Glomerular visceral epithelial cell (primary cell): Measurements from ENCODE around the gene CRAMP1.
A peak's percentile ranks its signal among the peaks of the same experiment; 100 is the strongest.

Experiments used
- DNase-seq: peaks from one replicate; pipeline ENCODE4 v3.0.0-alpha.2; 2016; ENCODE audit errors: extremely low spot score

CRAMP1 gene

DNA sequence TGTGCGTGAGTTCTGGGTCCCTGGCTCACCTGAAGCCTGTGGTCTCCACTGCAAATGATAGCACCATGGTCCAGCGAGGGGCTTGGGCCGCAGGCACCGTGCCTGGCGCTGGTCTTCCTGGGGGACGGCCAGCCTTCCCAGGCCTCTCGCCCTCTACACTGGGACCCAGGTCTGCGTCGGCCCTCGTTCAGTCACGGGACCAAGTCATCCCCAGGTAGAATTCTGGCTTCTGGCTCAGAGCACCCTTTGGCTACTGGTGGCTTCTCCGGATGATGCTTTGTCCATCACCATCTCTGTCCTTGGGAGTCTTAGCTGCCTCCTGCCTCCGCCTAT, 20.4 kb downstream of the CRAMP1 start:
- DNase-seq, result no peak

DNA sequence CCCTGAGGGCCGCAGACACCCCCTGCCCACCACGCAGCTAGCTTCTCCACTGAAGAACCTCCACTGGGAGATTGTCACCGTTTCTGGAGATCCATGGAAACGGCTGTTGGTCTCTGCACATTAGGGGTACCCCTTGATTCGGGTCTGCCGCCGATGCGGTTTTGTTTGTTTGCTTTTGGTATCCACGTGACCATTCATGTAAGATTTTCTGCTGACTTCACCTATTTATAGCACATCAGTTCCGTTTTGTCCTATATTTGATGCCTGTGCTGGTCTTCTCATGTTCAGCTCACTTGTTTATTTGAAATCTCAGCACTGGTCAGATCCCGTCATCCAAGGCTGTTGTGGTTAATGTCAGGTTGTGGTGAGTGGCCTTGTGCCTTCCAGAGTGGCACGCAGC, 21.1 kb downstream of the CRAMP1 start:
- no peak for DNase-seq

DNA sequence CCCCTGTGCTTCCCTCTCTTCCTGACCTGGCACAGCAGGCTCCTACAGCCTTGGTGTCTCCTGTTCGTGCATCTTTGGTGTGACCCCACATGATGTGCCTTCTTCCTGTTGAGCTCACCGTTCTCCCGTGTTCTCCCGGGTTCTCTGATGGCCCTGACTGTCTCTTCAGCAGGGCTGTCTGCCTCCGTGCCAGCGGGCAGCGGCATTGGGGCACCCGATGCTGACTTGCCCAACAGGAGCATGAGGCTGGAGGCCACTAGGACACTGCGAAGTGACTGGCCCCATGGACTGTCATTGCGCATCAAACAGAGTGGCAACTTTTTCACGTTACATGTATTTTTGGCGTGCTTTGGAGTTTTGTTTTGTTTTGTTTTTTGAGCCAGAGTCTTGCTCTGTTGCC, 22.4 kb downstream of the CRAMP1 start:
- no peak for DNase-seq

DNA sequence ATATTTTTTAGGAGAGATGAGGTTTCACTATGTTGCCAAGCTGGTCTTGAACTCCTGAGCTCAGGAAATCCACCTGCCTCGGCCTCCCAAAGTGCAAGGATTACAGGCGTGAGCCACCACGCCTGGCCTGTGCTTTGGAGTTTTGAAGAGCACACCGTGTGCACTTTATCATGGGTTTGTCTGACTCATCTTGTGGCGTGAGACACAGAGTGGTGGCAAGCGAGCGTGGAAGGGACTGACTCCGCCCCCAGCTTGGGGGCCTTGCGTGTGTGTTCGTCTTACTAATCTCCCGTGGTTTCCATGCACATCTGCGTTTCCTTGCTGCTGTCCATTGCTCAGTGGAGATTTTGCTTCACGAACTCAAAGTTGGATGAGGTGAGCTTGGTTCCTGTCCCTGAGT, 22.9 kb downstream of the CRAMP1 start:
- no peak for DNase-seq

DNA sequence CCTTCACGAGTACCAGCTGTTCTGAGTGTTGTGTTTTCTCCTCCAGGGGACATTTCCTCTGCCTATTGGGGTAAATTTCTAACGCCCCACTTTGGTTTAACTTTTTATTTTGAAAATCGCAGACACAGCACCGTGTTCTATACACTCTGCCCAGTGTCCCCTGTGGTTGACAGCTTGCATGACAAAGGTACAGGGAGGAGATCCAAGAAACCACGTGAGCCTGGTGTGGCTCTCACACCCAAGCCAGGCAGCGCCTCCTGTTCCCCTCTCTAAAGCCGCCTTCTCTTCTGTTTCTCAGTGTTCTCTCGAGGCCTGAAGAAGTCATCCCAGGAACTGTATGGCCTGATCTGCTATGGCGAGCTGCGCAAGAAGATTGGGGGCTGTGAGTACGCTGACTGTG, 25.4 kb downstream of the CRAMP1 start:
- no peak for DNase-seq

DNA sequence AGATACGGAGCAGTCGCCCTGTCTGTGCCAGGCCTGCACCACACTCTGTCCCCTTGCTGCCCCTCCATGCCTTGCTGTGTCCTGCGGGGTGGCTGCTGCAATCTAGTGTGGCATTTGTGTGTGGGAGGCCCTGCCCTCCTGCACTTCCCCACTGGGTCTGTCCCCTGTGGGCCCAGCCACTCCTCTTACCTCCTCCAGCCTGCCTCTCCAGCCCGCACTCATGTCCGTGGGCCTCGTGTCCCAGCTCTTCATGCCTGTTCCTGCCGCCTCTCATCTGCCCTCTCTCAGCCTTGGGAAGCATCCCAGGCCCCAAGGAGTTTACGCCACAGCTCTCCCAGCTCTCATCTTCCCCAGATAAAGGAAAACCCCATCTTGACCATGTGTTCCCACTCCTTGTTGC, 26.6 kb downstream of the CRAMP1 start:
- DNase-seq, result no peak

DNA sequence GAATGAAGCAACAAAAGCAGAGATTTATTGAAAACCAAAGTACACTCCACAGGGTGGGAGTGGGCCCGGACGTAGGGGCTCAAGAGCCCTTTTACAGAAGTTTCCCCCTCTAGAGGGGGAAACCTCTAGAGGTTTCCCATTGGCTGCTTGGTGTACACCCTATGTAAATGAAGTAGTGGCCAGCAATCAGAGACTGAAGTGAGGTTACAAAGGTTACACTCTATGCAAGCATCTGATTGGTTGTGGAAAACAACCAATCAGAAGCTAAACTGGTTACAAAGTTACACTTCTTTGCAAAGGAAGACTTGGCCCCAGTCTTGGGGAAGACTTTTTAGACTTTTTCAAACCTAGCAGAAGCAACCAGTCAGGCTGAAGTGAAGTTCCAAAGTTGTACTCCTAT, 27.1 kb downstream of the CRAMP1 start:
- no peak for DNase-seq

DNA sequence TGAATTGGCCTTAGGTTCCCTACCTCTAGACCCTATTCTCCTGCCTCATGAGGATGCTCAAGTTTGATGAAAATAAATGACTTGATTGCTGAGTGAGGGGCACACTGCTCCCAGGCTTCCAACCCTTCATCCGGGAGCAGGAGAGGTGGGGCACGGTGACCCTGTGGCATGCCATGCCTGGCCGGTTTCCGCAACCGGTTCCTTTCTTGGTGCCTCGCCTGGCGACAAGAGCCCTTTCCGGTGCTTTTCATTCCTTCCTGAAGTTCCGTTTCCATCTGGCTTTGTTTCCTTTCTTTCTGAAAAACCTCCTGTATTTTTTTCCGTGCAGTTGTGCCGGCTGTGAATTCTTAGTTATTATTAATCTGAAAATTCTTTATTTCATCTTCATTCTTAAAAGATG, 27.7 kb downstream of the CRAMP1 start:
- DNase-seq, result no peak

DNA sequence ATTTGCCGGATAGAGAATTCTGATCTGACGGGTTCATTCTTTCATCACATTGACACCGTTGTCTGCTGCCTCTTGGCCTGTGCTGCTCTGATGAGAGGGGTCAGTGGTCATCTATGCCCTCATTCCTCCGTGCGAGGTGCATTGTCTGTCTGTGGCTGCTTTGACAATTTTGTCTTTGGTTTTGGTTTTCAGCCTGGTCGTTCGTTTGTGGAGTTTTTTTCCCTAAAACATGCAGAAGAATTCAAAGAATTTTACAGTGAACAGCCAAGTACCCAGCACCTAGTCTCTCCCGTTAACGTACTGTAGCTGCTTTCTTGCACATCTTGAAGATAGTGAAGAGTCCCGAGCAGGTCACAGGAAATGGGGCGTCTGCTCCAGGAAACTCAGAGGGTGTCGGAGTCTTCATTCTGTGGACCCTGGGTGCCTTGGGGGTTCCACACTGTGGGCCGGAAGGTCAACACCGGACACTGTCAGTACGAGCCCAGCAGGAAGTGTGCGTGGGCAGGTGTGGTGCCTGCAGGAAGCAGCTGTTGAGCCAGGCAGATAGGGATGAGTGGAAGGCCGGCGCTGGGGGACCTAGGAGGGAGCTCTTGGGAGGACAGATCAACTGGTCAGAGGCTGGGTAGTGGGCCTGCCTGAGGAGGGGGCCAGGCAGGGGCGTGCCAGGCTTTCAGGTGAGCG, 28.2 kb downstream of the CRAMP1 start:
- no peak for DNase-seq

DNA sequence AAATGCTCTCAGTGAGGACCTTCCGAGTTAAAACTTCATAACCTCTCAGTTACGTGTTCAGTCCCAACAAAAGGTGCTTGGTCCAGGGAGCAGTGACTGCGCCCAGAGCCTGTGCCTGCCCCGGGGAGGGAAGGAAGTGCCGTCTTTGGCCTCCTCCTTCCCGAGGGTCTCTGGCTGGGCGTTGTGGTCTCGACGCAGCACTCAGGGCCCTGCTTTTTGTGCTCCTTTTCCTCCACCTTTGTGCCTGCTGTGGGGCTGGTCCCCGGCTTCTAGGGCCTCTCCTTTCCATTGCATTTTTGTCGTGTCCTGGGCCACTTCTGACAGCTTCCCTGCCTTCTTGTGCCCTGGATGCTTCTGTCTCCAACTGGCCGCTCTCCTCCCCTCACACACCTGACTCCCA, 29.1 kb downstream of the CRAMP1 start:
- no peak for DNase-seq

DNA sequence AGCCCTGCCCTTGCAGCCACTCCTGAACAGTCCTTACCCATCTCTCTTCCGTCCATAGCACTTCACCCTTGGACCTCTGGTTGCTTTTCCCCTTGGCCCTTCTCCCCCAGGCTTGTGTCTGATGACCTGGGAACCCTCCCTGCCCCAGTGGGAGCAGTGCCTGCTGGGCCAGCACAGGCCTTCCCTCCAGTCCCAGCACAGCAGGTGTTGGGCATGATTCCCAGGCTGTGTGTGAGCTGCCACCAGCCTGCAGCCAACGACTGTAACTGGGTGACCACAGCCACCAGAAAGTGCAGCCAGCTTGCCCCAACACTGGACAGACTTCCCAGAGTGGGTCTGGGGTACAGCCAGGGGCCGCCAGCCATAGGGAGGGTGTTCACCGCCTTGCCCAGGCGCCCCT, 30.0 kb downstream of the CRAMP1 start:
- DNase-seq, result no peak

DNA sequence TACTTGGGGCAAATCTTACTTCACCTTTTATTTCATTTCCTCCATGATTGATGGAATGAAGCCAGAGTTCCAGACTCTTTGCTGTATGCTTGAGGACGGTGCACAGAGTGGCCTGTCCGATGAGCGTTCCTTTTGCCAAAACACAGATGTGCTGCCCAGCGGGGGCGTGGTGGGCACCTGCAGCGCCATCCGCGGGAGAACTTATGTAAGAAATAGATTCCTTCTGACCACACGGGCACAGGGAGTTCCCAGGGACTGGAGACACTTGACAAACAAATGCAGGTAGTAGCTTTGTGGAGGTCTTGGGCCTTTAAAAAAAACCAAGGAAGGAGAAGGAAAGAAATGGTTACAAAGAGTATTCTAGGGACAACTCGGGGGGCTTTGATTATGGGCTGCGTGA, 30.6 kb downstream of the CRAMP1 start:
- DNase-seq, result no peak

DNA sequence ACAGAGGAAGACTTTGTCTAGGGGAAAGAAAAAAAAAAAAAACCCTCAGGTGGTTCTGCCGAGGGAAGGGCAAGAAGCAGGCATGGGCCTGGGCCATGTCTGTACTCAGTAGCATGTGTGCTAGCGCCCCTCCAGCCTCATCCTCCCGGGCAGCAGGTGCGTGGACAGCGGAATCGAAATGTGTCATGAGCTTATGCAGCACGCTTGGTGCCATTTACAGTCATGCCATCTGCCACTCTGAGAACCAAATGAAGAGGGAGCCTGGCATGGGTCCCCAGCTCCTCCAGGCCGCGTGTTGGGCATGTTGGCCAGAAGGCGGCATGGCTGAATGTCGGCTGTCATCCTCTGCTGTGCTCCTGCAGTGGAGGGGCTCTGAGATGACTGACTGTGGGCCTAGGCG, 31.4 kb downstream of the CRAMP1 start:
- DNase-seq, result no peak

DNA sequence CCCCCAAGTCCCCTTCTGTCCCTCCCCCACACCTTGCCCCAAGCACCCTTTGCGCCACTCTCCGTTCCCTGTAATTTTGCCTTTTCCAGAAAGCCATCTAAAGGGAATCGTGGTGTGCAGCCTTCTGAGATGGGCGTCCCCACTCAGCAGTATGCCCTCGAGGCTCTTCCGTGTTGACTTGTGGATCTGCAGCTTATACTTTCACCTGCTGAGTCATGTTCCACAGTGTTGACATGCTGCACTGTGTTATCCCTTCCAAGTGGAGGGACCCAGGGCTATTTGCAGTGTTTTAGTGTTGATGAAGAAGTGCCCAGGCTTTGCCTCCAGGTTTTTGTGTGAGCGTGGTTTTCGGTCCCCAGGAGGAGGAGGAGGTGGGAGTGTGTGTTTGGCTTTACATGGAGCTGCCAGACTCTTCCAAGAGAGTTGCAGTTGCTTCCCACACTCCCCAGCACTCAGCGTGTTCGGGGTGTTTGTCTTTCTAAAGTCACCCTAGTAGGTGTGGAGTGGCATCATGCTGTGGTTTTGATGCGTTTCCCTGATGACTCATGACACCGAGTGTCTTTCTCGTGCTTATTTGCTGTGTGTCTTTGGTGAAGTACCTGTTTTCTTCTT, 33.9 kb downstream of the CRAMP1 start:
- DNase-seq, result peak; percentile 9

DNA sequence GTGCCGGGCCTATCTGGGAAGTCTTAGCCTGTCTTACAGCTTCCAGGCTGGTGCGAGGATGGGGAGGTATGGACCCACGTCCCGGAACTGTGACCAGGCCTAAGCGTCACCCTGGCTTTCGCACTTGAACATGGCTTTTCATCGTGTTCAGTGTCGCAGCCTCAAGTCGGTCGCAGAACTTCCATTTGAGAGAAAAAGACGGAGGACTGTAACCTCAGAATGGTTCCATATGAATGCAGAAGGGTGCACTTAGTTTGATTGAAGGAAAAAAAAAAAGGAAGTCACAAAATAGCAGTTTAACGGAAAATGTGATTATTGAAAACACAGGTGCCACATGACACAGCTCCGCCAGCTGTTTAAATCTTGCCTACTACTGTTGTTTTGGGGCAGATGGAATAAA, 35.7 kb downstream of the CRAMP1 start:
- DNase-seq, result no peak

DNA sequence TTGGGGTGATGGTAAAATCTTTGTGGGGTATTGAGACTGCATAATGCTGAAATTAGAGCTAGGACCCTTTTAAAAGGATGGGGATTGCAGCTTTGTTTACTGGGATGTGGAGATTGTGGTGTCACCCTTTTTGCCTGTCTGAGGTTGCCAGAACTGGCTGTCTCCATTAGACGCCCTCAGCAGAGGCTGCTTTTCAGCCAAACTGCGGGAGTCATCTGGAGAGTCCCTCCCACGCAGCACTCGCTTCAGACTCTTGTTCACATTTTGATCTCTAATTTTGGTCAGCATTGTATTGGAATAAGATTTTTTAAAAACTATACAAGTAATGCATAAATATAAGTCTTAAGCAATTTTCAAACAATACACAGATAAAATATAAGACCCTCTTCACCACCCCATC, 38.0 kb downstream of the CRAMP1 start:
- DNase-seq, result no peak

DNA sequence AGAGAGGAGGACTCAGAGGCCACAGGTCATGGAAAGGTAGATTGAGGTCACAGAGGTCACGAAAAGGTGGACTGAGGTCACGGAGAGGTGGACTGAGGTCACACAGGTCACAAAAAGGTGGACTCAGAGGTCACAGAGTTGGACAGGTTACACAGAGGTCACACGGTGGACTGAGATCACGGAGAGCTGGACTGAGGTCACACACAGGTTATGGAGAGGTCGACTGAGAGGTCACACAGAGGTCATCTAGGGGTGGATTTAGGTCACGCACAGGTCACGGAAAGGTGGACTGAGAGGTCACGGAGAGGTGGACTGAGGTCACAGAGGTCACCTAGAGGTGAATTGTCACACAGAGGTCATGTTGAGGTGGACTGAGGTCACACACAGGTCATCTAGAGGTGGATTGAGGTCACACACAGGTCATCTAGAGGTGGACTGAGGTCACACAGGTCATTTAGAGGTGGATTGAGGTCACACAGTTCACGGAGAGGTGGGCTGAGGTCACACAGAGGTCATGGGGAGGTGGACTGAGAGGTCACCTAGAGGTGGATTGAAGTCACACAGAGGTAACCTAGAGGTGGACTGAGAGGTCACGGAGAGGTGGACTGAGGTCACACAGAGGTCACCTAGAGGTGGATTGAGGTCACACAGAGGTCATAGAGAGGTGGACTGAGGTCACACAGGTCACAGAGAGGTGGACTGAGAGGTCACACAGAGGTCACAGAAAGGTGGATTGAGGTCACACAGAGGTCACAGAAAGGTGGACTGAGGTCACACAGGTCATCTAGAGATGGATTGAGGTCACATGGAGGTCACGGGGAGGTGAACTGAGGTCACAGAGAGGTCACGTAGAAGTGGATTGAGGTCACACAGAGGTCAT, 39.2 kb downstream of the CRAMP1 start:
- DNase-seq, result no peak

DNA sequence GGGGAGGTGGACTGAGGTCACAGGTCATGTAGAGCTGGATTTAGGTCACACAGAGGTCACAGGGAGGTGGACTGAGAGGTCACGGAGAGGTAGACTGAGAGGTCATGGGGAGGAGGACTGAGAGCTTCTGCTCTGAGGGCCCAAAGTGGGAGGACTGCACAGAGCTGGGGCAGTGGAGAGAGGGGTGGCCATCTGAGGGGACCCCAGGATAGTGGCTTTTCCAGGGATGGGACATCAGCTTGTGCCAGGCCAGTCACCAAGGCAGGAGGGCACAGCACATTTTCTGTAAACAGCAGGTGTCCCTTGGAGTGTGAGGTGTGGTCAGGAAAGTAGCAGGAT, 39.8 kb downstream of the CRAMP1 start:
- no peak for DNase-seq

DNA sequence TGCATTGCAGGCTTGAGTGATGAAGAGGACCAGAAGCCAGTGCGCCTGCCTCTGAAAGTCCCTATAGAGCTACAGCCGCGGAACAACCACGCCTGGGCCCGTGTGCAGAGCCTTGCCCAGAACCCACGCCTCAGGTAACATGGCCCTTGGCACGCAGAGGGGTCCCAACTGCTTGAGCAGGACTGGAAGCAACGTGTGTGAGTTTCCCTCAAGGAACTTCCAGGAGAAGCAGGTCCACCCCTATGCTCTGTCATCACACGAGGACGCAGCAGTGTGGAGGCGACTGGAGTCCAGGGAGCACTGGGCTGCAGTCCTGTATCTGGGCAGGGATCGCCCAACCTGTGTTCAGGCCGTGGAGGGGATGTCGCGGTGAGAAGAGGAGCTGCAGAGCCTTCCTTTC, 40.9 kb downstream of the CRAMP1 start:
- no peak for DNase-seq

DNA sequence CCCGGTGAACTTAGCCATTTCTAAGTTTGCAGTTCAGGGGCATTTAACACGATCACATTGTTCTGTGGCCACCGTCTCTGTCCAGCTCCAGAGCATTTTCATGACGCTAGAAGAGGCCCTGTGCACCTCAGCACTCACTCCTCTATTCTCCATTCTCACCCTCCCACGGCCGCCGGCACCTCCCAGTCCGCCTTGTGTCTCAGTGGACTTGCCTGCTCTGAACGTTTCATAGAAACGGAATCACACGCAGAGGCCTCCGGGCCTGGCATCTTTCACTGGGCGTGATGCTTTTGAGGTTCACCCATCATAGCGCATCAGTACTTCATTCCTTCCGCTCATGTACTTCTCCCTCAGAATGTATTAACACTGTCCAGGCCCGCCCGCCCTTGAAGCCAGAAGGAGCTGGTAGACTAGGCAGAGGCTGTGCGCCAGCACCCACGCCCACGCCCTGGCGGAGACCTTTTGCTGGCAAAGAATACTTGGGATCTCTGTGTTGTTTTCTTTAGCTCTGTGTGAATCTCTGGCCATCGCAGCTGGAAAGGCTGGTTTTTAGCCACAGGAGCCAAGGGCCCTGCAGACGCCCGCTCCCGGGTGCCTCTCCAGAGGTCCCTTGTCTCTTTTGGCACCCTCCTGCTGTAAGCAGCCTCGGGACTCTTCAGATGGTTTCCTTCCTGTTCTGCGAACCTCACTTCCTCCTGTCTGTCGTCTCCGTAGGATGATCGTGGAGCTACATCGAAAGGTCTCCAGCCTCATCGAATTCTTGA, 42.5 kb downstream of the CRAMP1 start:
- DNase-seq, result no peak

DNA sequence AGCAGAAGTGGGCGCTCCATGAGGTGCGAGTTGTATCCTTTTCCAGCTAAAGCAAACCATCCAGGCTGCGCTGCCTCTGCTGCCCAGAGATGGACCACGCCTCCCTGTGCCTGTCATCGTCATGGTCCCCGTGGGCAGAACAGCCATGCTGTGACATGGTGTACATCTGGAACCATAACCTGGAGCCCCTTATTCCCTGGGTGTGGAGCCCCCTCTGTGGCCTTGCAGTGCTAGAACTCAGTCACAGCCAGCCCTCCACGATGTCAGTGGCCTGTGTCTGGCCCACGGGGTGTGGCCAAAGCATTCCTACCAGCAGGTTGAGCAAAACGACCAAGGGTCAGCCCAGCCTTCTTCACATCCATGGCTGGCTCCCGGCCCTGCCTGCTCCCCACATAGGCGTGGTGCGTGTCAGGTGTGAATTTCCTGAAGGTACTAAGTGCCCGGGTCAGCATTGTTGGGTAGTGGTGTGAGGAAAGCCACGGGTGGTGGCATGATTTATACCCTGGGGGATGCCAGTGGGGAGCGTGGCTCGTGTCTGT, 43.2 kb downstream of the CRAMP1 start:
- no peak for DNase-seq
